ENCODE measurements around the gene CHCHD6.

DNA sequence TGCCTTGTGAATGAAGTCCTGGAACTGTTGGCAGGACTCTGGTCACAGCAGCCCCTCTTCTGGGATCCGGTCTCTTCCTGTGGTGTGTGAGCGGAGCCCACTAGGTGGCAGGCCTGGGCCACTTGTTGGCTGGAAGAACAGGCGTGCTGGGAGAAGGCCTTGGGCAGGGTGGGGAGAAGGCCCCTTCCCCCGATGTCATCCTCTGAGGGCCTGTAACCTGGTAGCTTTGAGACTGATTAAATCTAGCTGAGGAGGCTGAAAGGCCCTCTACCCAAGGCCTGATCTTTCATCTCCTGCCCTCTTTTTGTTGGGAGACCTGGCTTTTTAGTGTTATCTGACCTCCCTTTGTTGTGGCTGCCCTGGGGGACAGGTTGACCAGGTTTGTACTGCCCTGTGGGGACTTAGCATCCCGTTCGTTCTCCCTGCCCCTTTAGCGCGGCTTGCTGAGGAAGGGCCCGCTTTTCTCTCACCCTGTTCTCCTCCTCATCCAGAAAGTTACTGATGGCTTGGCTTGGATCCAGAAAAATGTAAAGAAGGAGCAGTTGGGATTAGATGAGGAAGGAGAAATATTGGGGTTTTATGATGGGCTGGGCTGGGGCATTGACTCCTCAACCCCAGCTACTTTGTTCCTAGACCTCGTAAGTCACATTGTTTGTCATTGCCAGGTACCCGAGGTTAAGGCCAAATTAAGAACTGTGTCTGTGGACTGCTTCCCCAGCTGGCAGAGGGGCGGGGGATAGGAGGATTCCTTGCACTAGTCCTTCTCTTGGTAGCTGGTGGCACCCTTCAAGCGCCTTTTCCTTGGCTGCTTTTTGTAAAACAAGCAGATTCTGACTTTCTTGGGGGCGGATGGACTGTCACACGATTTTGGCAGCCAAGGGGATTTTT, 48.5 kb downstream of the CHCHD6 start:
- TF ChIP-seq POLR2AphosphoS5 (IDR thresholded peaks at IDR 0.05; ENCODE audit: low read depth, low read length): no peak
- no peak for TF ChIP-seq REST (IDR thresholded peaks at IDR 0.05; ENCODE audit: insufficient read depth in 1 of 2, low read depth in 2 of 2, low read length in 2 of 2)
